Sciatic nerve (tissue), 2 donors: ENCODE measurements around the gene NELL2. TPM values are rescaled to one million over a fixed set of nuclear protein-coding genes. Genes with fewer than 3 reads are reported as not detected.
"Not testable (repeated sequence)": the region's sequence is repeated elsewhere in the genome, so short reads cannot be mapped to it uniquely, and the experiment has no call there.

Experiments
- ATAC-seq: fragments of 200-7000 bp; cut with Tn5 transposase; one replicate; pipeline ENCODE4 v1.9.1; 2020; ENCODE audit warnings: mild to moderate bottlenecking, moderate library complexity
- DNase-seq: peaks from one replicate; pipeline ENCODE4 v3.0.0-alpha.2; 2020; ENCODE audit warnings: low spot score
- intact Hi-C: fragments of 100-400 bp; cut with DNase I; formaldehyde crosslinking; loops from one replicate; pipeline ENCODE4 v1.14.2; 2022
- total RNA-seq: library from RNA; stranded (reverse); fragmentation: NEBNext Ultra II Directional; extraction: Animal tissue kit (Norgen Biotek cat#: 25700); gene quantifications from one replicate; pipeline ENCODE4 v1.2.1, GENCODE V29; 2021
- donor health status: DM: no; HTN: no; CAD: no.
- donor health status: DM: no; HTN: no; CAD: no.

NELL2 gene
- total RNA-seq, 1 donor from 2014 or later: 2.4 TPM

DNA sequence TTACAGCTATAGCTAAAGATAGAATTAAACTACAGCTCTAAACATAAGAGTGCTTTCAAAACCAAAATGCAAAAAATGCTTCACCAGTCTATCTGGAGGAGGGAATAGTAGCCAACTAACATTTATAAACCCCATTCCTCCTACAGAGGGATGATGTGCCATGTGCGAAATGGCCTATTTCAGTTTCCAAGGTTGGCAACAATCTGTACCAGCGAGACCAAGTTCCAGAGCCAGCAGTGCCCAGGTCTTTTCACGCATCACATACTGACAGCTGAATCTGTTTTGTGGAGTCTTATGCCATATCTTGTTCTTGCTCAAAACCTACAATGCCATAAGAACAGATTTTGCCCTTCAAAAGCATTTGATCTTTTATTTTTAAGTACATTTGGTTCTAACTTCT is 24.5 kb downstream of the NELL2 start:
- ATAC-seq (no peak), DNase-seq (no peak)
- intact Hi-C loops: no loop called here

DNA sequence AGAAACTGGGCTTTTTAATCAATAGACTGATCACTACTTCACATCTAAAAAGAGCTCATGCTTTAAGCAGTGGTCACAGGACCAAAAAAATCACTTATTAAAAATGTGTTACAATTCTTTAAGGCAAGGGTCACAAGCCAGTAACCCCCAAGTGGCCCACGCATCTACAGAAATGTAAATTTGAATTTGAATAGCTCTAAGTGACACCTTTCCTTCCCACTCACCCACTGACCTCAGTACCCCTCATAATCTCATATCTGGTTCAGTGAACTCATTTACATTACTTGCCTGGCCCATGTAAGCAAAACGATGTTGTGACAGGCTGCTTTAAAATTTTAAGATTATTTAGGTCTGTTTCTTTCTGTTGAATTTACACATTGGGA is 27.4 kb downstream of the NELL2 start:
- intact Hi-C loops: no loop called here
- no peak for DNase-seq
- ATAC-seq: no peak

DNA sequence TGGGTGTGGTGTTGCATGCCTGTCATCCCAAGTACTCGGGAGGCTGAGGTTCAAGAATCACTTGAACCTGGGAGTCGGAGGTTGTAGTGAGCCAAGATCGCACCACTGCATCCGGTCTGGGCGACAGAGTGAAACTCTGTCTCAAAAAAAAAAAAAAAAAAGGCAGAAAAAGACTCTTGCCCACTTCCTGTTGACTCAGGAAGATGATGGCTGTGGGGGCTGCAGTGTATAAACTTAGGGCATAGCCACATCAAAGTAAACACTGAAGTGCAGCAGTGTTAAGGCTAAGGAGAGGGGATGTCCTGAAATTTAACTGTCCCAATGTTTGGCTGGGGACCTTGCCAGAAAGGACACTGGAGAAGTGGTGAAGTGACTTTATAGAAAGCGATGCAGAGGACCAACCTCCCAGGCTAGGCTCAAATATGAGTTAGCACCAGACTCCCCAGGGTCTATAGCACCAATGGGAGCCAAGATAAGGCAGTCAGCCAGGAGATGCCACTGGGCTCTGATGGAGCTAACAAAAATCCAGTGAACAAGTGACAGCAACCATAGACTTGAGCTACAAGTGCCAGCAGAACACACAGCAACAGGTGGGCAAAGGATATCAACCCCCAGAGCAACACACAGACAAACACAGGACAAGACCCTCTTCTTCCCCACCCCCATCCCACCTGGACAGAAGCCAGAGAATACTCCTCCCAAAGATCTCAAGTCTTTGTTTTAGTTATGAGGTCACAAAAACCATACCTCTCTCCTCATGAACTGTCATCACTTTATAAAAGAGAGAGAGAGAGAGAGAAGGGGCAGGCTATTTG is 28.0 kb downstream of the NELL2 start:
- intact Hi-C loops: no loop called here
- no peak for DNase-seq
- no peak for ATAC-seq

DNA sequence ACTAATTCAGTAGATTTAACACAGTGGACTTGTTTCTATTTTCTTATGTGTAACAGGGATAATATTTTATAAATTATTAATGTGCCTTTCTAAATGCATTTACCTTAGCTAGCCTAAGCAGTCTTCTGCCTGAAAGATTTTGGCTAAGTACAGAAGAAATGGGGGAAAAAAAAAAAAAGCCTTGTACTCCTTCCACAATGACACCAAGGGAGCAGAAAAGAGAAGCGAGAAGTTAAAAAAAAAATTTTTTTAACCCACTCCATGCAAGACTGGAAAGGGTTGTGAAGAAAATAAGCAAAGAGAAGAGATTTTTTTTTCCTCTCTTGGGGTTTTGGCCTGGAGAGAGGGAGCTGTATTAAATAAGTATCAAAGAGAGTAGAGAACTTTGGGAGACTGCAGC is 28.7 kb downstream of the NELL2 start:
- no peak for DNase-seq
- ATAC-seq: no peak
- intact Hi-C loops: no loop called here

DNA sequence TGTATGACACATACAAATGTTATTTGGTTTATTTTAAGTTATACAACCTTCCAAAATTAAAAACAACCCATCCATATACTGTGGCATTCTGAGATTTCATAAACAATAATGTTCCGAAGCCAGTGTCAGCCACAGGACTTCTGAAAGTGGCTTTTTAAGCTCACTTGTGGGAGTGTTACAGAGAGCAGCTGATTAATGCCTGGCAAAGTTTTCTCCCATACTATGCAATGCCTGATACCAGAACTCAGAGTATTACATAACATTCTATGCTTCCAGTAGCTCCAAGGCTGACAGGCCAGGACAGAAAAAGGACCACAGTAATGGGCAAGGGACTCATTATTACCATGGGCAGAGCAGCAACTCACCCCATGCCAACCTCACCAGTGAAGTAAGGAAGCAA is 29.3 kb downstream of the NELL2 start:
- DNase-seq (no peak), ATAC-seq (no peak)
- intact Hi-C loops: no loop called here

DNA sequence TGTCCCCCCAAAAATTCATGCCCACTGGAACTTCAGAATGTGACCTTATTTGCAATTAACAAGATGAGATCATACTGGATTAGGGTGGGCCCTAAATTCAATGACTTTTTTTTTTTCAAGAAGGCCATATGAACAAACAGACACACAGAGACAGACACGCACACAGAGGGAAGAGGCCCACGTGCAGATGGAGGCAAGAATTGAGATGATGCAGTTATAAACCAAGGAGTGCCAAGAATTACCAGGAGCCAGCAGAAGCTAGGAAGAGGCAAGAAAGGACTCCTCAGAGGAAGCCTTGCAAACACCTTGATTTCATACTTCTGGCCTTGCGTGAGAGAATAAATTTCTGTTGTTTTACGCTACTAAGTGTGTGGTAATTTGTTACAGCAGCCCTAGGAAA is 33.4 kb downstream of the NELL2 start:
- ATAC-seq (no peak), DNase-seq (no peak)
- intact Hi-C loops: no loop called here

DNA sequence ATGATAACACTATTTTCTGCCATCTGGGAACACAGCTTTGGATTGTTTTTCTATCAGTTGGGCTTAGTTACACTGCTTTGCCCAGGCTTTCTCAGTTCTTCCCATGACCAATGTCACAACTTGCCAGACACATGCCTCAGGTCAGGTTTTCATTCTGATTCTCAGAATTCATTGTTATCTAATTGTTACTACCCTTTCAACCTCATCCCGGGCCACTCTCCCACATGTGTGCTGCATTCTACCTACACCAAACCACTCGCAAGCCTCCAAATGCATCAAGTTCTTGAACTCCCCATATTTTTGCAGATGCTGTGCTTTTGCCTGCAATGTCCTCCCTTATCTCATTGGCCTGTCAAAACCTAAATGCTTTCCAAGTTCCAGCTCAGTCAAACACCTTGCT is 36.3 kb downstream of the NELL2 start:
- no peak for DNase-seq
- intact Hi-C loops: no loop called here
- no peak for ATAC-seq

DNA sequence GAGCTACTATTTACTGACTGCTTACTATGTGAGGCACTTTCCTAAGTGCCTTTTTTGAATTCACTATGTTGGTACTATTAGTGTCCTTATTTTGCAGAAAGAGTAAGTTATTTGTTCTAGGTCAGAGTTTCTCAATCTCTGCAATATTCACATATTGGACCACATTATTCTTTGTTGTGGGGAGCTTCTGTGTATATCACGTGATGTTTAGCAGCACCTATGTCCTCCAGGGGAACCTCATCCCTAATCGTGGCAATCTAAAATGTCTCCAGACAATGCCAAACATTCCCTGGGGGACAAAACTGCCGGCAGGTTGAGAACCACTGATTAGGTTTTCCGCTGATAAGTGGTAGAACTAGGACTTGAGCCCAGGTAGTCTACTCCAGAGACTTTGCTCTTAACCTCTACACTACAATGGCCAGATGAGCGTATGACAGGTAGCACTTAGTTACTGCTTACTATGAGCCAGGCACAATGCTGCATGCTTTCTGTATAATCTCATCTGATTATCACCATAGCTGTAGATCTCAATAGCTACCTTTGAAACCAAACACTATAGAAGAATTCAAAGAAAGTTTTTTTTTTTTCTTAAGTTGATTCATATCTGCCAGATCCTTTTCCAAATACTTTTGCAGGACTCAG is 38.9 kb downstream of the NELL2 start:
- ATAC-seq: no peak
- intact Hi-C loops: no loop called here
- DNase-seq: no peak

DNA sequence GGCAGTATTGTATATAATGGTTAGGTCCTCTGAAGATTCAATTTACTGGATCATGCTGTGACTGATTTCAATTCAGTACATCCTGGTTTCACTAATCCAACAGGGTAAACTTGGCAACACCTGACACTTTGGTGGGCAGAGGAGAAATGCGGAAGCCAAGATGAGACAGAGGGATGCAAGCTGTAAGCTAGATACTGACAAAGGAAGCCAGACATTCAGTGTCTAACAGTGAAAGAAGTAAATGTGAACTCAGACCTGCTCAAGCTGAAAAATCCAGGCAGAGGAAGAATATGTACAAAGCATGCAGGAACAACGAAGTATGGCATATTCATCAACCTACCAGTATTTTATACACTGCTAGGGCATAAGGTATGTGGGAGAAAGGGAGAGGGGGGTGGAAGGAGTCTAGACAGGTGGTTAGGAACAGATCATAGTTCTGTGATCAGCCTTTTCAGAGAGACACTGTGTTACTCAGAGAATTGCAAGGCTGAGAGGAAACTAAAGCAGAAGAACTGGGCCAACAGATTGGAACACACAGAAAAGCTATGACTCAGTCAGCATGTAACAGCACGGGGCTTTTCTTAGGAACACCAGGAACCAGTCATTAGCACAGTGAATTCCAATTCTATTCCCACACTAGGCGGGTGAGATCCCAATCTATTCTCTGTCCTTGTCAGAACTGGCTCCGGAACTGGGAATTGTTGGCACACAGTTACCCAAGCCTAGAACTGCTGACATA is 40.3 kb downstream of the NELL2 start:
- DNase-seq: no peak
- intact Hi-C loops: no loop called here
- ATAC-seq: no peak

DNA sequence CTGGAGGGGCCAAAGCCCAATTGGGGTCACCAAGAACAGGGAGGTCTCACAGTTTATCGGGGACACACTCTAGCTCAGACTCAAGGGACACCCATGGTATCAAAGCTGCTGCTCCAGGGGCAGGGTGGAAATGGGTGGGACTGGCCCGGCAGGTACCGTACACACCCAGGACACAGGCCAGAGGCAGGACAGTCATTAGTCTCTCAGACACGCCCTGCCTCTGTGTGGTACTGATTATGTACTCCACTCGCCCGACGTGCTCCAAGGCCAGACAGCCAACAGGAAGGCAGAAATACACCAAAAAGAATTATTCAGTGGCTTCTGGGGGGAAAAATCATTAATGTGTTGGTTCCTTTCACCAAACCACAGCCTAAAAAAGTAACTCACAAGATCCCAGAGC is 41.1 kb downstream of the NELL2 start:
- DNase-seq, ATAC-seq, intact Hi-C loops: not testable (repeated sequence)

DNA sequence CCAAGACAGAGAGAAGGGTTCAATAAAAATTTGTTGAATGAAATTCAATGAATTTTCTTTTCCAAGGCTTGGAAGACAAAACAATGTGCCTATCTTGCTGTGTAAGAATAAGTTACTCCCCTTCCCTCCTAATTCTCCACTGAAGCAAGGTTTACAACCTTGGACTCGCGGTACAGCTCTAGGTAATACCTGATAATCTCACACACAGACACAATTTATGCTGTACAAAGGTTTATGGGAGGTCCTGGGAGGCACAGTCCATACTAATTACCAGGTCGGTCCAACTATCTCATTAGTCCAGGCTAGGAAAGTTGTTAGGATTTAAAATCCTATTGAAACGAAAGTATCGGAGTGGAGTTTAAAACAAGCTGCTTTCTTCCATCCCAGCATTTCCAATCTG is 42.6 kb downstream of the NELL2 start:
- no peak for ATAC-seq
- intact Hi-C loops: no loop called here
- no peak for DNase-seq

DNA sequence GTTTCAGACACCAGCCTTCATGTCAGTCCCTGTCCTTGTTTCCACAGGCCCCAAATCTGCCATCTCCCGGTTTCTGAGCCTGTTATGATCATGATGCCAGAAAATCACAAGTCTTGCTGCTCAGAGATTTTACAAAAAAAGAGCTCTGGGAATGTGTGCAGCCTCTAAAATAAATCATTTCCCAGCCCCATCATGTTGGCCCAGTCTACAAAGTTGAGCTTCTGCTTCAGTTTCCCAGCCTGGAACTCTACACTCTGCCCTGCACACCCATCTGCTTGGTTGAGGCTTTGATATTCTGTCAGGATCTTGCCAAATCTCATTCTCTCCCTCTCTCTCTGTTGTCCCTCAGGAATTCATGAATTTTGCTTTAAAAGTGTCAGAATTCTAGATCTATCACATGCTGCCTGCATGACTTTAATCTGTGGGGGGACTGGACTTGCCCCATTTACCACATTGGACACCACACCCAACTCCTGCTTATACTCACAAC is 45.5 kb downstream of the NELL2 start:
- ATAC-seq (no peak), DNase-seq (no peak)
- intact Hi-C loops: no loop called here

DNA sequence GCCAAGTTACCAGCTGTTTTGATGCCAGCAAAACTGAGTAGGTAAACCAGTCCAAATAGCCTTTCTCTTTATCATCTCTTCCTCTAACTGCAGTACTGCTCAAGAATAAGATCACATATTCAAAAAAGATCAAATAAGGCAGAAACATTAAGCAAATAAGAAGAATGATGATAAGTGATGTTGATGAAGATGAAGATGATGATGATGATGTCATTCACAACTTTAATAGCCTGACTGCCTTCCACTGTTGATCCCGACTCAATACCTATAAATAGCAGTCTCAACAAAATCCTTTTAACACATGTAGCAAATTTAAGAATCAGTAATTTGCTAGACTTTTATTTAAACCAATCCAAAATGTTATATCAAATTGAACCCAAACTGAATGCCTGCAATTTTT is 47.1 kb downstream of the NELL2 start:
- DNase-seq (no peak), ATAC-seq (no peak)
- intact Hi-C loops: no loop called here

DNA sequence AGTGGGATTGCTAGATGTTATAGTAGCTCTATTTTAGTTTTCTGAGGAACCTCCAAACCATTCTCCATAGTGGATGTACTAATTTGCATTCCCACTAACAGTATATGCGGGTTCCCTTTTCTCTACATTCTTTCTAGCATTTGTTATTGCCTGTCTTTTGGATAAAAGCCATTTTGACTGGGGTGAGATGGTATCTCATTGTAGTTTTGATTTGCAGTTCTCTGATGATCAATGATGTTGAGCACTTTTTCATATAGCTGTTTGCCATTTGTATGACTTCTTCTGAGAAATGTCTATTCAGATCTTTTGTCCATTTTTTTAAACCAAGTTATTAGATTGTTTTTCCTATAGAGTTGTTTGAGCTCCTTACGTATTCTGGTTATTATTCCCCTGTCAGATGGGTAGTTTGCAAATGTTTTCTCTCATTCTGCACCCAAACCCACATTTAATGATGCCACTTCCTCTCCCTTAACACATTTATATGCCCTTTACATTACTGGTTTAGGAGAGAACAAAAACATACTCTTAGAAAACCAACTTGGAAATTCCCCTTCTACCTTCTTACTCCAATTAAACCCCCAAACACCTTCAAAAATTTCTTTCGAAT is 48.2 kb downstream of the NELL2 start:
- DNase-seq: no peak
- intact Hi-C loops: no loop called here
- no peak for ATAC-seq

DNA sequence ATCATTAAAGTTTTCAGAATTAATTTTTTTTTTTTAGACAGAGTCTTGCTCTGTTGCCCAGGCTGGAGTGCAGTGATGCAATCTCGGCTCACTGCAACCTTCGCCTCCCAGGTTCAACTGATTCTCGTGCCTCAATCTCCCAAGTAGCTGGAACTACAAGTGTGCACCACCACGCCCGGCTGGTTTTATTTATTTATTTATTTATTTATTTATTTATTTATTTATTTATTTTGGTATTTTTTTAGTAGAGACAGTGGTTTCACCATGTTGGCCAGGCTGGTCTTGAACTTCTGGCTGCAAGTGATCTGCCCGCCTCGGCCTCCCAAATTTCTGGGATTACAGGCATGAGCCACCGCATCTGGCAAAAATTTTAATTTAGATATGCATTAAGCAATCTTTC is 54.4 kb downstream of the NELL2 start:
- DNase-seq, ATAC-seq, intact Hi-C loops: not testable (repeated sequence)

DNA sequence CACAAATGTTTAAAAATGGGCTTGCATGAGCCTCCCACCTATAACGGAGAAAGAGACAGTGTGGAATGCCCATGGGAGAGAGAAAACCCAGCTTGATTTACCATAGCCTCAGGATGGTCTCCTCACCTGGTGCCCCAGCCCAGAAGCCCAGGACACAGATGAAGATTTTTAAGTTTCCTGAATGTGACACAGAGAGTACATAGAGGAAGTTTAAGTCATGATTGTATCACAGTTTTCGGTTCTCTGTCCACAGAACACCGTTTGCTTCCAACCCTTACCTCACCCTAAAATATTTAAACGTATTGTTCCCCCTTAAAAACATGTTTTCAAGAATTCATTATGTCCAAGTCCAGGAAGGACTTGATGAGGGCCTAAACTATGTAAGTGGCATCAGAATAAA is 56.2 kb downstream of the NELL2 start:
- DNase-seq (no peak), ATAC-seq (no peak)
- intact Hi-C loops: no loop called here

DNA sequence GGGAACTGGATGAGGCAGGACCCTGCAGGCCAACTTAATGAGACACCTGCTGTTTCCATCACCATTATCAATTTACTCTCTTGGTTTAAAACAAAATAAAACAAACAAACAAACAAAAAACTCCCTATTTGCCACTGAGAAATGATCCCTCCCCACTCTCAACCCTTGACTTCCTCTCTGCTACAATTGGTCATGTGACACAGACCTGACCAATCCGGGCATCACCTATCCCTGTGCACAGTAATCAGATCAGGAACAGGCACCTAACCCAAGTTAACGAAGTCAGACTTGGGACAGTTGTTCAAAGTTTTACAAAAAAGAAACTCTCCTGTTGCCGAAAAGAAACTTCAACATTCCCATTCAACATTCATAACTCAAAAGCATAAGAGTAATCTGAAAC is 58.4 kb downstream of the NELL2 start:
- DNase-seq (no peak), ATAC-seq (no peak)
- intact Hi-C loops: no loop called here

DNA sequence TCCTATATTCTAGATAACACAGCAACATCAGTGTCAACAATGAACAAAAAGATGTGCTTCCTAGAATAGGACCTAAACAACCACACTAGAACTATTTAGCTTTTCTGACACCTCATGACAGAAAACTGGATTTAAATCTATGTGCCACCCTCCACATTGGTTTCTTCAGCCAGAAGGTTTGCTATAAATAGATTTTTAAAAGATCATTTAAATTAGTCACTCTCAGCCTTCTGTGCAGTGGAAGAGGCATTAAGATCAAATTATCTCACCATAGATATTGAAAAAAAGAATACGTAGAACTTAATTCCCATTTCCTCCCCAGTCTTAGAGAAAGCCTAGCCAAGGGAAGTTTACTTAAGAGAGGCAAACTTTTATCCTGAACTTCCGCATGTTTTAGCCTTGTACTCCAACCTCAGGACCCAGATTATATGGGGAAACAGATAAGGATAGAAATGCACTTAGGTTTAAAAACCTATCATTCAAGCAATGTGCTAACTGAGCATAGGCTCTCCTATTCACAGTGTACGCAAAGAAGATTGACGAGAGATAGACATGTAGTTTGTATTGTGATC is 59.6 kb downstream of the NELL2 start:
- ATAC-seq: no peak
- no peak for DNase-seq
- intact Hi-C loops: no loop called here

DNA sequence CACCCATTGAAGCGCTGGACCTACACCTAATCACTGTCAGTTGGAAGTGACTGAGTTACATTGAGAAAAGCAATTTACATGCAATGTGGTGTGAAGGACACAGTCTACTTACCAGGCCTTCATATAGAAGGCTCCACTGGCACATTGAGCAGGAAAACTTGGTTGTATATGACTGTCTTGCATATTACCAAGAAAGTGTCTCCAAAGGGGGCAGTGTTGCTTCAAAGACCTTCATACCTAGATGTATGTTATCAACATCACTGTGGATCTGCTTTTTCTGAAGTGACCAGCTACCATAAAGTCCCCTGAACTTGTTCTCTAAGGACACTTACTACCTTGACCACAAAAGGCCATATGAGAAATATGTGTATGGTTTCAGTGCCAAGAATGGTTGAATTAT is 64.1 kb downstream of the NELL2 start:
- ATAC-seq: no peak

More for the DNA sequence above, 64.1 kb downstream of the NELL2 start:
- DNase-seq: no peak
- intact Hi-C loops: no loop called here
